Esophagus squamous epithelium (tissue), 5 donors: ENCODE results near the gene TECR. TPM values are rescaled to one million over a fixed set of nuclear protein-coding genes. Genes with fewer than 3 reads are reported as not detected.

Source experiments
- DNase-seq: peaks from one replicate; lab custom pipeline; 2025; lab: John Stamatoyannopoulos, UW
- H3K27ac ChIP-seq, 4 donors: fragments of 200-600 bp; sonication (generic); one replicate each; pipeline ENCODE4 v1.5.1; 2016 to 2019; ENCODE audit warnings: mild to moderate bottlenecking in 1 of 4
- H3K27me3 ChIP-seq, 4 donors: fragments of 200-600 bp; sonication (generic); 1 replicate in 3 of 4; 2 replicates in 1 of 4; pipeline versions ENCODE4 v1.5.1 to v1.6.0; 2017 to 2021; ENCODE audit warnings: antibody characterized with exemption in 1 of 4
- H3K36me3 ChIP-seq, 3 donors: fragments of 200-600 bp; sonication (generic); one replicate each; pipeline ENCODE4 v1.5.1; 2016 to 2019
- H3K4me1 ChIP-seq, 3 donors: fragments of 200-600 bp; sonication (generic); one replicate each; pipeline ENCODE4 v1.5.1; 2017 to 2019
- H3K4me3 ChIP-seq, 4 donors: fragments of 200-600 bp; sonication (generic); 1 replicate in 3 of 4; 2 replicates in 1 of 4; pipeline ENCODE4 v1.5.1; 2016 to 2019; ENCODE audit warnings: mild to moderate bottlenecking in 2 of 4, moderate library complexity in 1 of 4
- H3K9me3 ChIP-seq, 3 donors: fragments of 200-600 bp; sonication (generic); one replicate each; pipeline ENCODE4 v1.5.1; 2016 to 2019
- POLR2A ChIP-seq, 4 donors: fragments of 450-650 bp; IDR thresholded peaks; one replicate each; pipeline ENCODE4 v1.6.1; 2017; ENCODE audit warnings: antibody characterized with exemption in 4 of 4, mild to moderate bottlenecking in 4 of 4, moderate library complexity in 3 of 4
- WGBS, 2 donors: methylation state at CpG; one replicate each; pipeline ENCODE4 v1.1.5; 2018; 5-methylcytosine and 5-hydroxymethylcytosine counted together
- intact Hi-C: fragments of 100-400 bp; cut with DNase I; formaldehyde crosslinking; loops from one replicate; pipeline ENCODE4 v1.15.0; 2022
- total RNA-seq, 4 donors: library from RNA; depleted of rRNA; stranded (reverse); fragments of >200 nt; gene quantifications; one replicate each; pipeline ENCODE4 v1.1.0, GENCODE V29; 2016
- TF ChIP-seq, protein P1 (sequence below), 6 experiments: fragments of 450-650 bp in 4 of 6; fragments of 200-600 bp in 2 of 6; sonication (generic) in 2 of 6; IDR thresholded peaks; one replicate each; pipeline ENCODE4 v1.5.1; 2016 to 2019; ENCODE audit warnings: antibody characterized with exemption in 6 of 6, mild to moderate bottlenecking in 4 of 6, moderate library complexity in 4 of 6
- donor health status: DM: yes; HTN: yes; CAD: no.

Gene TECR
- total RNA-seq, 4 donors from 2014 or later, result 130 to 290 (median 190) TPM

- Histone ChIP-seq H3K4me1 (peaks cover 25 to 58% (median 32%) of the 10 kb centered on the region in 3 donors), H3K9me3 (no peaks in the 10 kb centered on the region), H3K27ac (peak overlapping the region; percentile 93 to 95 (median 94)), H3K36me3 (peaks cover 7 to 28% (median 13%) of the 10 kb centered on the region in 3 donors), H3K4me3 (peak overlapping the region; percentile 78 to 95 (median 78)), H3K27me3 (no peaks in the 10 kb centered on the region)
- TF ChIP-seq, protein P1, sequence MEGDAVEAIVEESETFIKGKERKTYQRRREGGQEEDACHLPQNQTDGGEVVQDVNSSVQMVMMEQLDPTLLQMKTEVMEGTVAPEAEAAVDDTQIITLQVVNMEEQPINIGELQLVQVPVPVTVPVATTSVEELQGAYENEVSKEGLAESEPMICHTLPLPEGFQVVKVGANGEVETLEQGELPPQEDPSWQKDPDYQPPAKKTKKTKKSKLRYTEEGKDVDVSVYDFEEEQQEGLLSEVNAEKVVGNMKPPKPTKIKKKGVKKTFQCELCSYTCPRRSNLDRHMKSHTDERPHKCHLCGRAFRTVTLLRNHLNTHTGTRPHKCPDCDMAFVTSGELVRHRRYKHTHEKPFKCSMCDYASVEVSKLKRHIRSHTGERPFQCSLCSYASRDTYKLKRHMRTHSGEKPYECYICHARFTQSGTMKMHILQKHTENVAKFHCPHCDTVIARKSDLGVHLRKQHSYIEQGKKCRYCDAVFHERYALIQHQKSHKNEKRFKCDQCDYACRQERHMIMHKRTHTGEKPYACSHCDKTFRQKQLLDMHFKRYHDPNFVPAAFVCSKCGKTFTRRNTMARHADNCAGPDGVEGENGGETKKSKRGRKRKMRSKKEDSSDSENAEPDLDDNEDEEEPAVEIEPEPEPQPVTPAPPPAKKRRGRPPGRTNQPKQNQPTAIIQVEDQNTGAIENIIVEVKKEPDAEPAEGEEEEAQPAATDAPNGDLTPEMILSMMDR (IDR thresholded peaks at IDR 0.05), result no peak
- TF ChIP-seq POLR2A (IDR thresholded peaks at IDR 0.05), result no peak
- WGBS, 2 donors, result 0% methylated on average over 1 of the region's 28 CpGs; no CpG with 5 or more reads in 1 of the 2 donors
- DNase-seq, result no peak
- intact Hi-C loops, result no loop called here
Measured at GRCh38 chr19:14495672-14496028, 33.7 kb upstream of the TECR start.

DNA sequence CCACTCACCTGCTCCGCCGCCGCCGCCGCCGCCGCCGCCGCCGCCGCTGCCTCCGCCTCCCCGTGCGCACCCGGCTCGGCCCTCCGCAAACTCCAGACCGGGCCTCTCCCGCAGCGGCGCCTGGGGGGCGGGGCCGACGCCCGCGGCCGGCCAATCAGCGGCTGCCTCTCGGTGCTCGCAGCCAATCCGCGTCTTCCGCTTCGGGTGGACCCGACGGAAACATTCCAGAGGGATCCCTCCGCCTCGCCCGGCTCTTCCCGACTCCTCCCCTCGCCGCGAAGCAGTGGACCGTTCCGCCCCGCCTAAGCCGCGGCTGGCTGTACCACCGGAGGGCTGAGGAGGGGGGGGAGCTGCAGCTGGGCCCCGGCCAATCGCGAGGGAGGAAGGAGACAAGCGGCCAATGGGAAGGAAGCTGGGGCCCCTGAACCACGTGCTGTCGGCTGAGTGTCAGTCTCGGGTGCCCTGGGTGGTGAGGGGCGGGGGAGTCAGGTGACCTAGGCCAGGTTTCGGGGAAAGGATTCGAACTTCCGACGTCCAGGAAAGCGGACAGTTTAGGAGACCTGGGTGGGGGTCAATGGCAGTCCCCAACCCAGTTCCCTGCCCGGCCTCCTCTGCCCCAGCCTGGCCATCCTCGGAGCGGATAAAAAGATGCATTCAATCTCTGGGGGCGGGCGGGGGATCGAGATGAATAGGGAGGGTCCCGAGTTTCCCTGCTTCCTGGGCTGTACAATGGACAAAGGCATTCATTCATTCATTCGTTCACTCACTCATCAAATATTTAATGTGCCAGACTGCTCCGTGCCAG is 33.2 kb upstream of the TECR start, which contains the start of gene GIPC1:
Gene GIPC1, minus strand, starts transcription at position 99 of the 805 bp plus-strand sequence. CDS start 13,151 bp downstream, outside the sequence.
- no peaks in the 10 kb centered on the region for H3K9me3 ChIP-seq
- intact Hi-C loops, result no loop called here
- DNase-seq, result peak; percentile 42
- H3K27me3 ChIP-seq, result no peaks in the 10 kb centered on the region
- peak within 1 kb of the TSS; percentile 93 to 95 (median 94) for H3K27ac ChIP-seq
- H3K4me1 ChIP-seq, result peaks cover 25 to 58% (median 32%) of the 10 kb centered on the region in 3 donors
- WGBS, 2 donors, result 8 to 13% methylated on average over 14 to 20 of the region's 71 CpGs
- TF ChIP-seq POLR2A (IDR thresholded peaks at IDR 0.05), result peak in 3 of 4 donors; percentile 54 to 80 (median 71)
- TF ChIP-seq, protein P1 (IDR thresholded peaks at IDR 0.05), result peak in 1 of 6 experiments; percentile 10
- H3K4me3 ChIP-seq, result peak within 1 kb of the TSS; percentile 78 to 95 (median 78)
- H3K36me3 ChIP-seq, result peaks cover 7 to 22% (median 11%) of the 10 kb centered on the region in 3 donors

GRCh38 chr19:14496834-14497227 is 32.6 kb upstream of the TECR start:
- Histone ChIP-seq H3K36me3 (peaks cover under 1 to 16% (median 5%) of the 10 kb centered on the region in 3 donors), H3K4me1 (peaks cover 25 to 58% (median 32%) of the 10 kb centered on the region in 3 donors), H3K4me3 (peak overlapping the region; percentile 78 to 95 (median 78)), H3K27ac (peak overlapping the region; percentile 93 to 95 (median 94)), H3K9me3 (no peaks in the 10 kb centered on the region), H3K27me3 (no peaks in the 10 kb centered on the region)
- TF ChIP-seq, protein P1 (IDR thresholded peaks at IDR 0.05), result no peak
- no peak for TF ChIP-seq POLR2A (IDR thresholded peaks at IDR 0.05)
- no peak for DNase-seq
- WGBS, 2 donors, result 17 to 19% methylated on average over 6 to 7 of the region's 7 CpGs
- intact Hi-C loops, result no loop called here

DNA sequence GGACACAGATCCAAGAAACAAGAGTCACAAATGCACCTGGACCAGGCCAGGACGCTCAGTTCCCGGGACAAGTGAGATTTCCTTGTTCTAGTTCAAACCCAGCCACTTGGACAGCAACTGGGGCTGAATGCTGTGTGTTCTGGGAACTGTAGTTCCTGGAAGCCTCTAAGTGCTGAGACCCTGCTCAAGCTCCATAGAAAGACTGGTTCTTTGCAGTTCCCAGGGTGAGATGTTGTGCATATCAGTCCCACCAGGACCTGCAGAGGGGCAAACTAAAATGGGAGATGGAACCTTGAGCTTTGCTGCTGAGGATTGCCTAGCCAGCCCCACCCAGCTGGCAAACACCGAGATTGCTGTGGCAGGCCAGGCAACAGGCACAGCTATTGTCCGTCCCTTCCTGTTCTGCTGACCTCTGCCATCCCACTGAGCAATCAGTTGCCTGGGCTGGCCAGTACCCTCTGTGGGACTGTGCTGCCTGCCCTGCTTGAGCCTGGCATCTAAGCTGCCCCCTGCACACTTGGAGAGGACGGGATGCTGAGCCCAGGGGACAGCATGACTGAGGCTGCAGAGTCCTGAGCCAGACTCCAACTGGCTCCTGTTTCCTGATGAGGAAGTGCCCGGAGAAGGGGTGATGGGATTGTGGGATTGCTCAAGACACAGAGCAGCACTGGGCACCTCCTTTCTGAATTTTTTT is 32.0 kb upstream of the TECR start:
- H3K27ac ChIP-seq, result peak overlapping the region; percentile 93 to 95 (median 94)
- intact Hi-C loops, result no loop called here
- peaks cover 0 to 11% (median 5%) of the 10 kb centered on the region in 3 donors for H3K36me3 ChIP-seq
- WGBS, 2 donors, result 28 to 39% methylated on average over 5 to 6 of the region's 6 CpGs
- H3K27me3 ChIP-seq, result no peaks in the 10 kb centered on the region
- no peak for DNase-seq
- TF ChIP-seq, protein P1 (IDR thresholded peaks at IDR 0.05), result no peak
- no peak for TF ChIP-seq POLR2A (IDR thresholded peaks at IDR 0.05)
- no peak overlapping the region for H3K4me3 ChIP-seq
- H3K9me3 ChIP-seq, result no peaks in the 10 kb centered on the region
- H3K4me1 ChIP-seq, result peaks cover 25 to 57% (median 32%) of the 10 kb centered on the region in 3 donors
